Stomach (tissue), 4 donors: ENCODE data around the gene DDX18.

Source experiments
- CTCF ChIP-seq, 7 experiments: fragments of 450-650 bp in 4 of 7; fragments of 200-600 bp in 3 of 7; sonication (generic) in 3 of 7; IDR thresholded peaks; one replicate each; pipeline ENCODE4 v1.5.1; 2016 to 2019; ENCODE audit warnings: antibody characterized with exemption in 7 of 7, control low read depth in 2 of 7, mild to moderate bottlenecking in 1 of 7
- POLR2A ChIP-seq, 4 donors: fragments of 450-650 bp; IDR thresholded peaks; one replicate each; pipeline ENCODE4 v1.6.1; 2016; ENCODE audit warnings: antibody characterized with exemption in 4 of 4, control low read depth in 2 of 4, mild to moderate bottlenecking in 1 of 4, moderate library complexity in 1 of 4

- TF ChIP-seq POLR2A (IDR thresholded peaks at IDR 0.05) (no peak), CTCF (IDR thresholded peaks at IDR 0.05) (no peak)
Measured at GRCh38 chr2:117859924-117860647, 45.6 kb downstream of the DDX18 start.
